ENCODE measurements around the gene KLHL11. TPM values are rescaled to one million over a fixed set of nuclear protein-coding genes. Genes with fewer than 3 reads are reported as not detected.
"Not testable (repeated sequence)": the region's sequence is repeated elsewhere in the genome, so short reads cannot be mapped to it uniquely, and the experiment has no call there.

Gene KLHL11
- total and polyA plus RNA-seq, 10 donors = 0.17 to 25.2 (median 11.0) TPM

- Histone ChIP-seq H3K4me1 (peaks cover 13 to 58% (median 40%) of the 10 kb centered on the region in 6 donors), H3K27me3 (replicated peaks in 1 of 7) (no peaks in the 10 kb centered on the region), H3K4me3 (peak overlapping the region in 6 of 8 donors; percentile 84 to 99 (median 96)), H3K9me3 (no peaks in the 10 kb centered on the region), H3K36me3 (peaks cover 0 to 19% (median 13%) of the 10 kb centered on the region in 6 donors), H3K27ac (no peak overlapping the region)
- WGBS, 5 donors = 44 to 51% (median 48%) methylated on average over 17 to 18 of the region's 18 CpGs
- TF ChIP-seq CTCF (IDR thresholded peaks at IDR 0.05 in 8 of 11, conservative IDR thresholded peaks at IDR 0.05 in 3 of 11) = no peak
- no peak for TF ChIP-seq POLR2A (IDR thresholded peaks at IDR 0.05)
- no peak for TF ChIP-seq POLR2AphosphoS5 (IDR thresholded peaks at IDR 0.05)
- intact Hi-C loops (cut with DNase I; ENCODE audit: low total_unique reads) = no loop called here
- DNase-seq = no peak
Observed at GRCh38 chr17:41863074-41863848, 2.0 kb downstream of the KLHL11 start.

GRCh38 chr17:41860254-41860931 is 4.8 kb downstream of the KLHL11 start:
- H3K4me3 ChIP-seq = no peak overlapping the region
- no peaks in the 10 kb centered on the region for H3K27me3 ChIP-seq (replicated peaks in 1 of 7)
- peaks cover 13 to 58% (median 37%) of the 10 kb centered on the region in 6 donors for H3K4me1 ChIP-seq
- no peak overlapping the region for H3K27ac ChIP-seq
- intact Hi-C loops (cut with DNase I; ENCODE audit: low total_unique reads) = no loop called here
- no peak for DNase-seq
- no peaks in the 10 kb centered on the region for H3K9me3 ChIP-seq
- peaks cover 0 to 2% (median 0%) of the 10 kb centered on the region in 6 donors for H3K36me3 ChIP-seq
- 77 to 93% (median 90%) methylated on average over 3 of the region's 3 CpGs for WGBS, 5 donors
- TF ChIP-seq POLR2AphosphoS5 (IDR thresholded peaks at IDR 0.05) = no peak
- TF ChIP-seq CTCF (IDR thresholded peaks at IDR 0.05 in 8 of 11, conservative IDR thresholded peaks at IDR 0.05 in 3 of 11) = no peak
- no peak for TF ChIP-seq POLR2A (IDR thresholded peaks at IDR 0.05)

- peaks cover 0 to 47% (median 16%) of the 10 kb centered on the region in 6 donors for H3K4me1 ChIP-seq
- 87 to 91% (median 89%) methylated on average over 14 of the region's 14 CpGs for WGBS, 5 donors
- intact Hi-C loops (cut with DNase I; ENCODE audit: low total_unique reads); H3K4me3 ChIP-seq; DNase-seq; H3K27ac ChIP-seq; H3K9me3 ChIP-seq; H3K27me3 ChIP-seq (replicated peaks in 1 of 7): not testable (repeated sequence)
- peaks cover 0 to 56% (median 21%) of the 10 kb centered on the region in 6 donors for H3K36me3 ChIP-seq
Observed at GRCh38 chr17:41851382-41851781, 13.8 kb downstream of the KLHL11 start.

- 72 to 88% (median 81%) methylated on average over 4 of the region's 4 CpGs for WGBS, 5 donors
- Histone ChIP-seq H3K27ac (no peak overlapping the region), H3K36me3 (peaks cover 0 to 45% (median 13%) of the 10 kb centered on the region in 6 donors), H3K27me3 (replicated peaks in 1 of 7) (no peaks in the 10 kb centered on the region), H3K4me3 (no peak overlapping the region), H3K9me3 (no peaks in the 10 kb centered on the region), H3K4me1 (peaks cover 0 to 47% (median 16%) of the 10 kb centered on the region in 6 donors)
- intact Hi-C loops (cut with DNase I; ENCODE audit: low total_unique reads) = no loop called here
- DNase-seq = no peak
- no peak for TF ChIP-seq CTCF (IDR thresholded peaks at IDR 0.05 in 8 of 11, conservative IDR thresholded peaks at IDR 0.05 in 3 of 11)
- TF ChIP-seq POLR2AphosphoS5 (IDR thresholded peaks at IDR 0.05) = no peak
- TF ChIP-seq POLR2A (IDR thresholded peaks at IDR 0.05) = no peak
Observed at GRCh38 chr17:41849251-41849990, 15.8 kb downstream of the KLHL11 start.

Data from spleen (tissue), 11 donors.